SH-SY5Y (cell line): ENCODE results near the gene TMEM9B.

Experiments
- GATA2 ChIP-seq: IDR thresholded peaks from 2 replicates; pipeline ENCODE4 v1.6.1; 2011; ENCODE audit warnings: mild to moderate bottlenecking, low read depth, low read length
- GATA3 ChIP-seq: IDR thresholded peaks from 2 replicates; pipeline ENCODE4 v1.6.1; 2011; ENCODE audit warnings: low read depth, mild to moderate bottlenecking, low read length, moderate library complexity

Gene TMEM9B

GRCh38 chr11:8942518-8943066 lies 21.6 kb downstream of the TMEM9B start, which contains the start of gene ASCL3:
Gene ASCL3, minus strand, starts transcription at chr11:8943016. Its CDS starts 4,855 bp downstream, at chr11:8938161.
- no peak for TF ChIP-seq GATA3
- TF ChIP-seq GATA2 = no peak

- TF ChIP-seq GATA3 = no peak
- TF ChIP-seq GATA2 = no peak
Observed at GRCh38 chr11:8941341-8942103, 22.7 kb downstream of the TMEM9B start.

- TF ChIP-seq GATA3 = no peak
- TF ChIP-seq GATA2 = no peak
Observed at GRCh38 chr11:8937659-8938058, 26.6 kb downstream of the TMEM9B start.

GRCh38 chr11:8937159-8937558 lies 27.1 kb downstream of the TMEM9B start:
- TF ChIP-seq GATA2 (no peak), GATA3 (no peak)

GRCh38 chr11:8934742-8935488 lies 29.3 kb downstream of the TMEM9B start:
- TF ChIP-seq GATA3 = no peak

- no peak for TF ChIP-seq GATA3
- no peak for TF ChIP-seq GATA2
Observed at GRCh38 chr11:8933931-8934330, 30.3 kb downstream of the TMEM9B start.

- TF ChIP-seq GATA2 (no peak), GATA3 (no peak)
Observed at GRCh38 chr11:8932564-8933180, 31.6 kb downstream of the TMEM9B start, which contains the start of gene C11orf16. Gene C11orf16, minus strand, starts transcription at chr11:8932947. Its CDS starts 639 bp downstream, at chr11:8932308.

- TF ChIP-seq GATA2 (no peak), GATA3 (no peak)
Observed at GRCh38 chr11:8930456-8931175, 33.6 kb downstream of the TMEM9B start.

- TF ChIP-seq GATA2 = no peak
- no peak for TF ChIP-seq GATA3
Observed at GRCh38 chr11:8928981-8929615, 35.1 kb downstream of the TMEM9B start.

GRCh38 chr11:8928205-8928604 lies 36.0 kb downstream of the TMEM9B start:
- no peak for TF ChIP-seq GATA3
- TF ChIP-seq GATA2 = no peak

- TF ChIP-seq GATA3 = no peak
- TF ChIP-seq GATA2 = no peak
Observed at GRCh38 chr11:8927233-8927632, 37.0 kb downstream of the TMEM9B start.

- TF ChIP-seq GATA3 (no peak), GATA2 (no peak)
Observed at GRCh38 chr11:8926236-8926635, 38.0 kb downstream of the TMEM9B start.

- no peak for TF ChIP-seq GATA3
- TF ChIP-seq GATA2 = no peak
Observed at GRCh38 chr11:8925711-8926110, 38.5 kb downstream of the TMEM9B start.
